Astrocyte (in vitro differentiated cells and primary cell): ENCODE data around the gene KCNQ1. TPM values are rescaled to one million over a fixed set of nuclear protein-coding genes. Genes with fewer than 3 reads are reported as not detected.

Experiments used
- DNase-seq: peaks from one replicate; pipeline ENCODE4 v3.0.0-alpha.2; 2010; ENCODE audit warnings: low read depth
- FAIRE-seq: peaks from 2 replicates; lab custom pipeline; 2011; peaks lifted over from hg19 to GRCh38; lab: Jason Lieb, UNC
- H2AFZ ChIP-seq: 2 replicates; pipeline ENCODE4 v1.6.0; 2012; ENCODE audit warnings: low read depth, low read length, inconsistent platforms
- H3K27ac ChIP-seq: 2 replicates; pipeline ENCODE4 v1.5.1; 2011; ENCODE audit warnings: low read depth, low read length, inconsistent platforms
- H3K27me3 ChIP-seq: 2 replicates; pipeline ENCODE4 v1.6.0; 2011; ENCODE audit warnings: low read length, inconsistent platforms; ENCODE audit not compliant: insufficient read depth
- H3K36me3 ChIP-seq: 2 replicates; pipeline ENCODE4 v1.5.1; 2011; ENCODE audit warnings: low read length, inconsistent platforms; ENCODE audit not compliant: insufficient read depth
- H3K4me1 ChIP-seq: 2 replicates; pipeline ENCODE4 v1.5.1; 2011; ENCODE audit warnings: low read length, inconsistent platforms; ENCODE audit not compliant: insufficient read depth
- H3K4me2 ChIP-seq: 2 replicates; pipeline ENCODE4 v1.6.0; 2012; ENCODE audit warnings: low read length, inconsistent platforms
- H3K4me3 ChIP-seq: 2 replicates; pipeline ENCODE4 v1.5.1; 2011; ENCODE audit warnings: low read depth, mild to moderate bottlenecking, low read length, inconsistent platforms; ENCODE audit not compliant: insufficient read depth
- H3K79me2 ChIP-seq: 2 replicates; pipeline ENCODE4 v1.6.0; 2012; ENCODE audit warnings: mild to moderate bottlenecking, low read length, inconsistent platforms; ENCODE audit not compliant: insufficient read depth
- H3K9ac ChIP-seq: 2 replicates; pipeline ENCODE4 v1.6.0; 2012; ENCODE audit warnings: mild to moderate bottlenecking, low read length, inconsistent platforms
- H3K9me3 ChIP-seq: 2 replicates; pipeline ENCODE4 v1.5.1; 2012; ENCODE audit warnings: low read depth, mild to moderate bottlenecking, low read length, inconsistent platforms; ENCODE audit not compliant: insufficient read depth
- H4K20me1 ChIP-seq: 2 replicates; pipeline ENCODE4 v1.6.0; 2012; ENCODE audit warnings: low read length, inconsistent platforms; ENCODE audit not compliant: insufficient read depth
- H3K27ac Mint-ChIP-seq: one replicate; pipeline ENCODE4 v1.8.0; 2021; ENCODE audit warnings: mild to moderate bottlenecking, mixed read lengths; ENCODE audit not compliant: unreplicated experiment
- H3K27me3 Mint-ChIP-seq: one replicate; pipeline ENCODE4 v1.8.0; 2021; ENCODE audit warnings: low read depth, mixed read lengths; ENCODE audit not compliant: unreplicated experiment
- H3K36me3 Mint-ChIP-seq: one replicate; pipeline ENCODE4 v1.8.0; 2021; ENCODE audit warnings: low read depth, mixed read lengths; ENCODE audit not compliant: unreplicated experiment
- H3K4me1 Mint-ChIP-seq: one replicate; pipeline ENCODE4 v1.8.0; 2021; ENCODE audit warnings: low read depth, mixed read lengths; ENCODE audit not compliant: unreplicated experiment
- H3K4me3 Mint-ChIP-seq: one replicate; pipeline ENCODE4 v1.8.0; 2021; ENCODE audit warnings: mild to moderate bottlenecking, moderate library complexity, mixed read lengths; ENCODE audit not compliant: unreplicated experiment
- H3K9me3 Mint-ChIP-seq: one replicate; pipeline ENCODE4 v1.8.0; 2021; ENCODE audit warnings: mild to moderate bottlenecking, mixed read lengths; ENCODE audit not compliant: unreplicated experiment
- EZH2 ChIP-seq: IDR thresholded peaks from 2 replicates; pipeline ENCODE4 v1.6.1; 2012; ENCODE audit warnings: mild to moderate bottlenecking, low read length, inconsistent platforms; ENCODE audit not compliant: insufficient read depth
- total RNA-seq: library from RNA; stranded (reverse); gene quantifications from 2 replicates; pipeline ENCODE4 v1.2.1, GENCODE V29; 2021
- TF ChIP-seq, protein P1 (sequence below): IDR thresholded peaks from 2 replicates; pipeline ENCODE4 v1.5.1; 2011; ENCODE audit warnings: low read depth, mild to moderate bottlenecking, inconsistent platforms, low read length, moderate library complexity; ENCODE audit not compliant: insufficient read depth

The KCNQ1 gene
- total RNA-seq, 1 donor from 2014 or later, result not detected

DNA sequence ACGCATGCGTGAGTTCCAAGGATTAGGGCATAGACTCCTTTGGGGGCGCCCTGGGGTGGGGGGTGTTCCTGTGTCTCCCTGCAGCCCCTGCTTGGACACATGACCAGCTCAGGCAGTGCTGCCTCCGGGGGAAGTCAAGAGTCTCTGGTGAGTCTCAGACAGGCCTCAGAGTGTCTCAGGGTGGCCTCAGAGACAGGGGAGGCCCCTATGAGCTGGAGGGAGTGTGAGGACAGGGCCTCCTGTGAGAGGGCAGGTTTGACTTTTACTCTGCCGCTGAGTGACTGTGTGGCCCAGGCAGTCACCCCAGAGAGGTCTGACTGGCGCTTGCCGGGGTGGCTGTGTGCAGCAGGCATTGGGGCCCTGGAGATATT, 296.2 kb downstream of the KCNQ1 start:
- no peaks in the 10 kb centered on the region for H3K27me3 ChIP-seq
- H3K9me3 ChIP-seq, result no peaks in the 10 kb centered on the region
- H3K4me3 Mint-ChIP-seq, result no peak overlapping the region
- no peaks in the 10 kb centered on the region for H3K36me3 ChIP-seq
- DNase-seq, result no peak
- no peak overlapping the region for H3K4me3 ChIP-seq
- peaks cover 18% of the 10 kb centered on the region for H3K4me1 Mint-ChIP-seq
- H3K27ac ChIP-seq, result no peak overlapping the region
- H3K36me3 Mint-ChIP-seq, result no peaks in the 10 kb centered on the region
- no peaks in the 10 kb centered on the region for H4K20me1 ChIP-seq
- no peak overlapping the region for H2AFZ ChIP-seq
- no peak overlapping the region for H3K27ac Mint-ChIP-seq
- no peak overlapping the region for H3K4me2 ChIP-seq
- FAIRE-seq, result no peak
- H3K79me2 ChIP-seq, result no peaks in the 10 kb centered on the region
- H3K4me1 ChIP-seq, result peaks cover 14% of the 10 kb centered on the region
- no peaks in the 10 kb centered on the region for H3K9me3 Mint-ChIP-seq
- peaks cover 13% of the 10 kb centered on the region for H3K27me3 Mint-ChIP-seq
- no peak for TF ChIP-seq EZH2
- TF ChIP-seq, protein P1, sequence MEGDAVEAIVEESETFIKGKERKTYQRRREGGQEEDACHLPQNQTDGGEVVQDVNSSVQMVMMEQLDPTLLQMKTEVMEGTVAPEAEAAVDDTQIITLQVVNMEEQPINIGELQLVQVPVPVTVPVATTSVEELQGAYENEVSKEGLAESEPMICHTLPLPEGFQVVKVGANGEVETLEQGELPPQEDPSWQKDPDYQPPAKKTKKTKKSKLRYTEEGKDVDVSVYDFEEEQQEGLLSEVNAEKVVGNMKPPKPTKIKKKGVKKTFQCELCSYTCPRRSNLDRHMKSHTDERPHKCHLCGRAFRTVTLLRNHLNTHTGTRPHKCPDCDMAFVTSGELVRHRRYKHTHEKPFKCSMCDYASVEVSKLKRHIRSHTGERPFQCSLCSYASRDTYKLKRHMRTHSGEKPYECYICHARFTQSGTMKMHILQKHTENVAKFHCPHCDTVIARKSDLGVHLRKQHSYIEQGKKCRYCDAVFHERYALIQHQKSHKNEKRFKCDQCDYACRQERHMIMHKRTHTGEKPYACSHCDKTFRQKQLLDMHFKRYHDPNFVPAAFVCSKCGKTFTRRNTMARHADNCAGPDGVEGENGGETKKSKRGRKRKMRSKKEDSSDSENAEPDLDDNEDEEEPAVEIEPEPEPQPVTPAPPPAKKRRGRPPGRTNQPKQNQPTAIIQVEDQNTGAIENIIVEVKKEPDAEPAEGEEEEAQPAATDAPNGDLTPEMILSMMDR, result no peak
- no peak overlapping the region for H3K9ac ChIP-seq

DNA sequence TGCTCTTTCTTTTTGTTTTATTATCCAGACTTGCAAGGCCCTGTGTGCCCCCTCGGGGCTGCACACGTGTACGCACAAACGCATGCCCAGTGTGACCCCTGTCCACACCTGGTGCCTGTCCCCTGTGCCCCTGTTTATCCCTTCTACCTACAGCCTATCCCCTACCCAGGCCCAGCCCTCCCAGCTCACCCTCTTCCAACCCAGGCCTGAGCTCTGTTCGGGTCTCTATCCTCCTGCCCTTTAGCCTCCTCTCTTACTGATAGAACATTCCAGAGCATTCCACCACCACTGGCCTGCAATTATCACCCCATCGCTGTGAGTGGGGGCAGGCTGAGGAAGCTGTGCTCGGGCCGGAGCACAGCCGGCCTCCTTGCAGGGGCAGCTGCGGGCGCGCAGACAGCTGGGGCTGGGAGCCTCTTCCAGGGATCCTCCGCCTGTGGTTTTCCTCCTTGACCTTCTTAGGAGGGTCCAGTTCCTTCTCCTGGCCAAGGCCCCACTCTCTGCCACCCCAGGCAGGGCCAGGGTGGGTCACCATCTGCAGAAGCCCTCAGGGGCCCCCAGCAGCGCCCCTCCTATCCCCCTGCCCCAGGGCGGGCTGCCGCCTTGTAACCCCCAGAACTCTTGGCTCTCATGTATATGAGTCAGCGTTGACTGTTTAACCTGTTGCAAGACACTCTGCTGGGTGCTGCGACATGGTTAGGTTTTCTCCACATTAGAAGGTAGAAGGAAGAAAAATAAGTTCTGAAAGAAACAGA, 296.7 kb downstream of the KCNQ1 start:
- TF ChIP-seq, protein P1, result no peak
- TF ChIP-seq EZH2, result no peak
- H3K27me3 Mint-ChIP-seq, result peaks cover 13% of the 10 kb centered on the region
- Histone ChIP-seq H3K4me2 (peak overlapping the region; percentile 57), H3K4me3 (no peak overlapping the region), H3K27me3 (no peaks in the 10 kb centered on the region), H3K36me3 (no peaks in the 10 kb centered on the region), H4K20me1 (no peaks in the 10 kb centered on the region), H2AFZ (no peak overlapping the region), H3K79me2 (no peaks in the 10 kb centered on the region), H3K27ac (no peak overlapping the region), H3K4me1 (peaks cover 14% of the 10 kb centered on the region), H3K9me3 (no peaks in the 10 kb centered on the region), H3K9ac (no peak overlapping the region)
- no peaks in the 10 kb centered on the region for H3K9me3 Mint-ChIP-seq
- no peak overlapping the region for H3K27ac Mint-ChIP-seq
- no peak overlapping the region for H3K4me3 Mint-ChIP-seq
- no peaks in the 10 kb centered on the region for H3K36me3 Mint-ChIP-seq
- FAIRE-seq, result no peak
- H3K4me1 Mint-ChIP-seq, result peaks cover 18% of the 10 kb centered on the region
- DNase-seq, result peak; percentile 62

DNA sequence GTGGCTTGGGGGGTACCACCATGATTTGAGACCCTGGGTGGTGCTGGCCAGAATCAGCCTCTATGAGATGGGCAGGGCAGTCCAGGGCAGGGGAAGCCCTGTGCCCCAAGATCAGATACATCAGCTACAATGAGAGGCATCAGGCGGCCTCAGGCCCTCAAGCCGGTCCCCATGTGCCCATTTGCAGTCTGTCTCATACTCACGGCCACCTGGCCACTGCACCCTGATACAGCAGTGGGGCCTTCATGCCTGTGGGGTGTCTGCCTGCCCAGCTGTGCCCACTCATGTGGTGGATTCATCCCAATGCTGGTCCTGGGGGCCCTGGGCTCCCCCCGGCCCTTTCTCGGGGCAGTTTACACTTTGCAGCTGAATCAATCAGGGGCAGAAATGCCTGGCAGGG, 297.4 kb downstream of the KCNQ1 start:
- TF ChIP-seq, protein P1, result no peak
- TF ChIP-seq EZH2, result no peak
- Histone ChIP-seq H2AFZ (no peak overlapping the region), H3K9ac (no peak overlapping the region), H3K9me3 (no peaks in the 10 kb centered on the region), H3K27ac (no peak overlapping the region), H3K4me2 (peak overlapping the region; percentile 57), H4K20me1 (no peaks in the 10 kb centered on the region), H3K36me3 (no peaks in the 10 kb centered on the region), H3K79me2 (no peaks in the 10 kb centered on the region), H3K27me3 (no peaks in the 10 kb centered on the region), H3K4me3 (no peak overlapping the region), H3K4me1 (peaks cover 14% of the 10 kb centered on the region)
- peak overlapping the region; percentile 34 for H3K4me3 Mint-ChIP-seq
- H3K27ac Mint-ChIP-seq, result no peak overlapping the region
- DNase-seq (no peak), FAIRE-seq (no peak)
- H3K4me1 Mint-ChIP-seq, result peaks cover 18% of the 10 kb centered on the region
- no peaks in the 10 kb centered on the region for H3K36me3 Mint-ChIP-seq
- no peaks in the 10 kb centered on the region for H3K9me3 Mint-ChIP-seq
- H3K27me3 Mint-ChIP-seq, result peaks cover 15% of the 10 kb centered on the region
